A673 (cell line): Measurements from ENCODE around the gene TCF7L1. TPM values are rescaled to one million over a fixed set of nuclear protein-coding genes. Genes with fewer than 3 reads are reported as not detected.

Experiments used
- BruUV-seq: library from RNA; stranded (reverse); fragments of 400-500 nt; replicated peaks from 2 replicates; lab custom pipeline; 2021; lab: Mats Ljungman, UMichigan
- CTCF ChIA-PET: fragments of 300-600 bp; sonication (Branson Sonifier 250); formaldehyde crosslinking; loops from one replicate; lab custom pipeline; 2022; ENCODE audit warnings: antibody characterized with exemption; lab: Charles Lee
- POLR2A ChIA-PET: fragments of 300-600 bp; sonication (Branson Sonifier 250); formaldehyde crosslinking; loops from one replicate; lab custom pipeline; 2022; ENCODE audit warnings: antibody characterized with exemption; ENCODE audit not compliant: low non-redundant PET; lab: Charles Lee
- DNase-seq: peaks from one replicate; pipeline ENCODE4 v3.0.0-alpha.2; 2015; ENCODE audit warnings: low spot score
- H3K27ac ChIP-seq: fragments of 200-600 bp; sonication (generic); 2 replicates; pipeline ENCODE4 v1.5.1; 2016; ENCODE audit warnings: mixed run types, low read depth, mild to moderate bottlenecking, mixed read lengths, antibody characterized with exemption, low read length; ENCODE audit not compliant: poor library complexity, severe bottlenecking
- H3K27me3 ChIP-seq: fragments of 200-600 bp; sonication (generic); replicated peaks from 2 replicates; pipeline ENCODE4 v1.6.1; 2017; ENCODE audit warnings: mixed run types, low read depth, mild to moderate bottlenecking, mixed read lengths, antibody characterized with exemption, low read length; ENCODE audit not compliant: insufficient read depth, poor library complexity
- H3K36me3 ChIP-seq: fragments of 200-600 bp; sonication (generic); 2 replicates; pipeline ENCODE4 v1.6.1; 2016; ENCODE audit warnings: mixed run types, mild to moderate bottlenecking, mixed read lengths, antibody characterized with exemption, low read length; ENCODE audit not compliant: insufficient read depth, poor library complexity, severe bottlenecking
- H3K4me1 ChIP-seq: fragments of 200-600 bp; sonication (generic); 2 replicates; pipeline ENCODE4 v1.6.1; 2017; ENCODE audit warnings: mixed run types, mild to moderate bottlenecking, mixed read lengths, antibody characterized with exemption, low read length; ENCODE audit not compliant: insufficient read depth, poor library complexity, severe bottlenecking
- H3K4me3 ChIP-seq: fragments of 200-600 bp; sonication (generic); 2 replicates; pipeline ENCODE4 v1.5.1; 2016; ENCODE audit warnings: low read depth, mixed run types, mild to moderate bottlenecking, mixed read lengths, low read length; ENCODE audit not compliant: poor library complexity, severe bottlenecking
- H3K9me3 ChIP-seq: fragments of 200-600 bp; sonication (generic); 2 replicates; pipeline ENCODE4 v1.6.1; 2016; ENCODE audit warnings: mixed run types, low read depth, mild to moderate bottlenecking, mixed read lengths, antibody characterized with exemption, low read length; ENCODE audit not compliant: poor library complexity, severe bottlenecking
- CTCF ChIP-seq: fragments of 300-800, 200-600 bp; sonication (generic); conservative IDR thresholded peaks from 2 replicates; pipeline ENCODE4 v1.5.1; 2017; ENCODE audit warnings: low read depth, mild to moderate bottlenecking, antibody characterized with exemption, low read length, moderate library complexity, mixed read lengths
- EZH2 ChIP-seq: fragments of 200-600 bp; sonication (generic); IDR thresholded peaks from 2 replicates; pipeline ENCODE4 v1.6.1; 2017; ENCODE audit warnings: borderline replicate concordance, low read depth, mild to moderate bottlenecking, mixed read lengths, antibody characterized with exemption, low read length; ENCODE audit not compliant: poor library complexity, severe bottlenecking
- intact Hi-C: fragments of 100-400 bp; cut with micrococcal nuclease; formaldehyde crosslinking; loops from one replicate; pipeline ENCODE4 v1.10.0; 2022; ENCODE audit not compliant: unreplicated experiment
- total RNA-seq: library from RNA; stranded (reverse); gene quantifications from 2 replicates; pipeline ENCODE4 v1.2.3, GENCODE V29; 2021

The TCF7L1 gene
- total RNA-seq, 1 experiment from 2014 or later = 21.9 TPM

- no peaks in the 10 kb centered on the region for H3K36me3 ChIP-seq
- TF ChIP-seq EZH2 (no peak), CTCF (no peak)
- no peaks in the 10 kb centered on the region for H3K9me3 ChIP-seq
- no TSS peak for BruUV-seq
- H3K4me3 ChIP-seq = no peak overlapping the region
- ChIA-PET CTCF (interaction anchor here (1.5 kb wide), 1 partner anchor 116 kb away, joined by 5 read pairs; no protein-coding TSS in a partner anchor), POLR2A (interaction anchor here (0.6 kb wide), 1 partner anchor 51 kb away, joined by 3 read pairs; no protein-coding TSS in a partner anchor)
- peak overlapping the region; percentile 58 for H3K27ac ChIP-seq
- H3K27me3 ChIP-seq = no peaks in the 10 kb centered on the region
- DNase-seq = peak; percentile 51
- peaks cover 68% of the 10 kb centered on the region for H3K4me1 ChIP-seq
- intact Hi-C loops = no loop called here
Measured at GRCh38 chr2:85248773-85249509, 115.7 kb downstream of the TCF7L1 start.

GRCh38 chr2:85250045-85250444 is 116.9 kb downstream of the TCF7L1 start:
- H3K27me3 ChIP-seq = no peaks in the 10 kb centered on the region
- H3K4me3 ChIP-seq = no peak overlapping the region
- no peak overlapping the region for H3K27ac ChIP-seq
- BruUV-seq = no TSS peak
- TF ChIP-seq CTCF (no peak), EZH2 (no peak)
- no peak for DNase-seq
- ChIA-PET CTCF (no interaction called here), POLR2A (no interaction called here)
- intact Hi-C loops = no loop called here
- H3K9me3 ChIP-seq = no peaks in the 10 kb centered on the region
- H3K4me1 ChIP-seq = peaks cover 69% of the 10 kb centered on the region
- H3K36me3 ChIP-seq = no peaks in the 10 kb centered on the region

GRCh38 chr2:85251070-85251616 is 118.0 kb downstream of the TCF7L1 start:
- Histone ChIP-seq H3K4me3 (no peak overlapping the region), H3K36me3 (no peaks in the 10 kb centered on the region), H3K27me3 (no peaks in the 10 kb centered on the region), H3K9me3 (no peaks in the 10 kb centered on the region), H3K4me1 (peaks cover 71% of the 10 kb centered on the region), H3K27ac (no peak overlapping the region)
- ChIA-PET POLR2A (no interaction called here), CTCF (no interaction called here)
- BruUV-seq = no TSS peak
- intact Hi-C loops = no loop called here
- TF ChIP-seq EZH2 (no peak), CTCF (no peak)
- DNase-seq = no peak
